HEK293T (cell line): ENCODE data around the gene PREX1.

ENCODE experiments used
- BHLHE40 ChIP-seq: fragments of 450-650 bp; IDR thresholded peaks from 2 replicates; pipeline ENCODE4 v1.6.1; 2016; ENCODE audit warnings: mild to moderate bottlenecking, moderate library complexity, borderline replicate concordance
- PKNOX1 ChIP-seq: fragments of 450-650 bp; IDR thresholded peaks from 2 replicates; pipeline ENCODE4 v1.6.1; 2016

- TF ChIP-seq PKNOX1 (no peak), BHLHE40 (no peak)
Measured at GRCh38 chr20:48594533-48594932, 233.3 kb downstream of the PREX1 start.
